H1 (cell line): ENCODE measurements around the gene ARID1B. TPM values are rescaled to one million over a fixed set of nuclear protein-coding genes. Genes with fewer than 3 reads are reported as not detected.

ENCODE experiments used
- CTCF ChIA-PET: fragments of 300-600 bp; sonication (Branson Sonifier 250); formaldehyde crosslinking; loops from one replicate; lab custom pipeline; 2021; ENCODE audit not compliant: partially characterized antibody; lab: Charles Lee
- POLR2A ChIA-PET: fragments of 300-600 bp; sonication (Branson Sonifier 250); formaldehyde crosslinking; loops from one replicate; lab custom pipeline; 2021; ENCODE audit warnings: inconsistent platforms; ENCODE audit not compliant: partially characterized antibody; lab: Charles Lee
- DNase-seq, 2 experiments: peaks; one replicate each; pipeline versions ENCODE4 v3.0.0 to v3.0.0-alpha.2; 2010 to 2022; ENCODE audit warnings: low spot score in 2 of 2, low read depth in 1 of 2, mixed read lengths in 1 of 2
- FAIRE-seq: peaks from 2 replicates; lab custom pipeline; 2011; peaks lifted over from hg19 to GRCh38; lab: Jason Lieb, UNC
- H2AFZ ChIP-seq: 2 replicates; pipeline ENCODE4 v1.8.1; 2012; ENCODE audit warnings: low read length, inconsistent platforms
- H2AK5ac ChIP-seq: 2 replicates; pipeline ENCODE4 v1.6.1; 2013; ENCODE audit warnings: low read depth, low read length
- H2BK120ac ChIP-seq: replicated peaks from 2 replicates; pipeline ENCODE3; 2013; ENCODE audit warnings: low read depth, low read length, inconsistent platforms
- H2BK12ac ChIP-seq: 2 replicates; pipeline ENCODE4 v1.6.1; 2013; ENCODE audit warnings: low read depth, low read length
- H2BK15ac ChIP-seq: 2 replicates; pipeline ENCODE4 v1.6.1; 2013; ENCODE audit warnings: low read length
- H2BK20ac ChIP-seq: 2 replicates; pipeline ENCODE4 v1.6.1; 2013; ENCODE audit warnings: low read length
- H2BK5ac ChIP-seq: 2 replicates; pipeline ENCODE4 v1.6.1; 2013; ENCODE audit warnings: low read depth, low read length
- H3K14ac ChIP-seq: 2 replicates; pipeline ENCODE4 v1.6.1; 2013; ENCODE audit warnings: inconsistent platforms; ENCODE audit not compliant: insufficient read length
- H3K18ac ChIP-seq: 2 replicates; pipeline ENCODE4 v1.6.1; 2013; ENCODE audit warnings: low read length; ENCODE audit errors: extremely low read depth
- H3K23ac ChIP-seq: 2 replicates; pipeline ENCODE4 v1.6.1; 2013; ENCODE audit warnings: inconsistent platforms; ENCODE audit not compliant: insufficient read length
- H3K23me2 ChIP-seq: 2 replicates; pipeline ENCODE4 v1.6.1; 2013; ENCODE audit warnings: low read depth, low read length
- H3K27ac ChIP-seq: 2 replicates; pipeline ENCODE4 v1.6.1; 2011; ENCODE audit warnings: low read depth, low read length, inconsistent platforms
- H3K27me3 ChIP-seq, 4 experiments: replicated peaks in 1 of 4; 1 replicate in 1 of 4; 2 replicates in 3 of 4; pipeline versions ENCODE4 v1.6.1 to v1.8.1; 2011 to 2013; ENCODE audit warnings: low read length in 3 of 4, mild to moderate bottlenecking in 3 of 4, inconsistent platforms in 2 of 4, mixed read lengths in 2 of 4, moderate library complexity in 1 of 4; ENCODE audit not compliant: control insufficient read depth in 3 of 4, insufficient read depth in 3 of 4; ENCODE audit errors: extremely low read depth in 1 of 4
- H3K36me3 ChIP-seq, 4 experiments: 2 replicates each; pipeline versions ENCODE4 v1.6.1 to v1.8.1; 2011 to 2013; ENCODE audit warnings: mild to moderate bottlenecking in 4 of 4, low read length in 3 of 4, moderate library complexity in 2 of 4, control low read depth in 1 of 4, inconsistent platforms in 1 of 4; ENCODE audit not compliant: insufficient read depth in 4 of 4, control insufficient read depth in 2 of 4
- H3K4ac ChIP-seq: replicated peaks from 2 replicates; pipeline ENCODE3; 2013; ENCODE audit warnings: low read length, low read depth, mixed read lengths, inconsistent platforms; ENCODE audit not compliant: insufficient read length
- H3K4me1 ChIP-seq, 4 experiments: replicated peaks in 1 of 4; 1 replicate in 1 of 4; 2 replicates in 3 of 4; pipeline versions ENCODE4 v1.6.1 to v1.8.1; 2011 to 2013; ENCODE audit warnings: low read length in 3 of 4, inconsistent platforms in 2 of 4, mixed read lengths in 1 of 4; ENCODE audit not compliant: insufficient read depth in 4 of 4, control insufficient read depth in 3 of 4
- H3K4me2 ChIP-seq, 2 experiments: 2 replicates each; pipeline versions ENCODE4 v1.6.1 to v1.8.1; 2011 to 2013; ENCODE audit warnings: low read depth in 2 of 2, low read length in 2 of 2, control low read depth in 1 of 2, inconsistent platforms in 1 of 2, mild to moderate bottlenecking in 1 of 2; ENCODE audit not compliant: insufficient read depth in 1 of 2
- H3K4me3 ChIP-seq, 4 experiments: fragments of 200-600, 300-600 bp in 1 of 4; sonication (generic), shearing (Covaris generic), sonication (Bioruptor Twin) in 1 of 4; 2 replicates each; pipeline versions ENCODE4 v1.5.1 to v1.8.1; 2011 to 2016; ENCODE audit warnings: low read length in 4 of 4, low read depth in 3 of 4, control low read depth in 2 of 4, inconsistent platforms in 2 of 4, mild to moderate bottlenecking in 2 of 4, mixed read lengths in 1 of 4, moderate library complexity in 1 of 4; ENCODE audit not compliant: insufficient read depth in 2 of 4; ENCODE audit errors: extremely low read depth in 1 of 4
- H3K56ac ChIP-seq: replicated peaks from 2 replicates; pipeline ENCODE3; 2013; ENCODE audit warnings: low read depth, mild to moderate bottlenecking, mixed read lengths, low read length, inconsistent platforms; ENCODE audit not compliant: insufficient read length
- H3K79me1 ChIP-seq: 2 replicates; pipeline ENCODE4 v1.6.1; 2013; ENCODE audit warnings: low read depth, low read length, control low read depth
- H3K79me2 ChIP-seq, 2 experiments: 2 replicates each; pipeline versions ENCODE4 v1.6.1 to v1.8.1; 2012 to 2013; ENCODE audit warnings: low read length in 2 of 2, mild to moderate bottlenecking in 2 of 2, inconsistent platforms in 1 of 2; ENCODE audit not compliant: insufficient read depth in 2 of 2, control insufficient read depth in 1 of 2
- H3K9ac ChIP-seq, 4 experiments: replicated peaks in 1 of 4; 1 replicate in 1 of 4; 2 replicates in 3 of 4; pipeline versions ENCODE4 v1.6.1 to v1.8.1; 2011 to 2013; ENCODE audit warnings: low read depth in 3 of 4, low read length in 3 of 4, control low read depth in 2 of 4, mild to moderate bottlenecking in 2 of 4, moderate library complexity in 2 of 4, inconsistent platforms in 1 of 4; ENCODE audit errors: extremely low read depth in 1 of 4
- H3K9me3 ChIP-seq, 2 experiments: 2 replicates each; pipeline versions ENCODE4 v1.6.1 to v1.8.1; 2012 to 2013; ENCODE audit warnings: mild to moderate bottlenecking in 2 of 2, moderate library complexity in 2 of 2, control low read depth in 1 of 2, inconsistent platforms in 1 of 2, low read depth in 1 of 2, low read length in 1 of 2, mixed read lengths in 1 of 2; ENCODE audit not compliant: insufficient read depth in 2 of 2
- H4K20me1 ChIP-seq, 2 experiments: replicated peaks in 1 of 2; 2 replicates each; pipeline versions ENCODE3 to v1.8.1; 2011 to 2013; ENCODE audit warnings: inconsistent platforms in 2 of 2, low read length in 2 of 2, mild to moderate bottlenecking in 1 of 2; ENCODE audit not compliant: insufficient read depth in 2 of 2, control insufficient read depth in 1 of 2
- H4K5ac ChIP-seq: 2 replicates; pipeline ENCODE4 v1.6.1; 2013; ENCODE audit warnings: low read length, low read depth, mixed read lengths, inconsistent platforms; ENCODE audit not compliant: insufficient read length
- H4K8ac ChIP-seq: 2 replicates; pipeline ENCODE4 v1.8.0; 2013; ENCODE audit warnings: mild to moderate bottlenecking, moderate library complexity, low read length, inconsistent platforms; ENCODE audit not compliant: insufficient read depth; ENCODE audit errors: extremely low read depth
- H4K91ac ChIP-seq: replicated peaks from 2 replicates; pipeline ENCODE3; 2013; ENCODE audit warnings: low read length, mixed read lengths, inconsistent platforms; ENCODE audit not compliant: insufficient read length
- BCL11A ChIP-seq, 2 experiments: IDR thresholded peaks; one replicate each; pipeline ENCODE4 v1.6.1; 2011; ENCODE audit warnings: low read depth in 2 of 2, low read length in 2 of 2, mild to moderate bottlenecking in 2 of 2
- CTBP2 ChIP-seq: IDR thresholded peaks from 2 replicates; pipeline ENCODE4 v1.7.0; 2011; ENCODE audit warnings: borderline replicate concordance, mild to moderate bottlenecking, moderate library complexity, mixed read lengths, low read length; ENCODE audit not compliant: insufficient read depth, insufficient read length
- EP300 ChIP-seq, 2 experiments: IDR thresholded peaks; 1 replicate in 1 of 2; 2 replicates in 1 of 2; pipeline ENCODE4 v1.6.1; 2011 to 2012; ENCODE audit warnings: low read depth in 2 of 2, low read length in 2 of 2, mild to moderate bottlenecking in 2 of 2, borderline replicate concordance in 1 of 2, inconsistent platforms in 1 of 2, moderate library complexity in 1 of 2
- EZH2 ChIP-seq: fragments of 200-600 bp; sonication (generic); IDR thresholded peaks from 2 replicates; pipeline ENCODE4 v1.7.1; 2012; ENCODE audit warnings: low read depth, mild to moderate bottlenecking, moderate library complexity, low read length, inconsistent platforms; ENCODE audit not compliant: severe bottlenecking
- FOSL1 ChIP-seq: IDR thresholded peaks from 2 replicates; pipeline ENCODE4 v1.6.1; 2011; ENCODE audit warnings: mild to moderate bottlenecking, low read depth, low read length, moderate library complexity; ENCODE audit not compliant: insufficient read depth
- NRF1 ChIP-seq: IDR thresholded peaks from 2 replicates; pipeline ENCODE4 v1.6.1; 2011; ENCODE audit warnings: mild to moderate bottlenecking, low read depth, low read length, improper control_type of control experiment
- RAD21 ChIP-seq, 2 experiments: IDR thresholded peaks in 1 of 2; conservative IDR thresholded peaks in 1 of 2; 2 replicates each; pipeline ENCODE4 v1.6.1; 2011; ENCODE audit warnings: low read depth in 2 of 2, low read length in 2 of 2, improper control_type of control experiment in 1 of 2, inconsistent platforms in 1 of 2, mild to moderate bottlenecking in 1 of 2, moderate library complexity in 1 of 2
- RXRA ChIP-seq: IDR thresholded peaks from 2 replicates; pipeline ENCODE4 v1.6.1; 2011; ENCODE audit warnings: low read depth, mild to moderate bottlenecking, low read length, moderate library complexity; ENCODE audit not compliant: insufficient read depth
- SUZ12 ChIP-seq: fragments of 200-600 bp; sonication (generic); IDR thresholded peaks from 2 replicates; pipeline ENCODE4 v1.6.1; 2012; ENCODE audit warnings: mild to moderate bottlenecking, inconsistent platforms, low read length, moderate library complexity, mixed read lengths
- TAF1 ChIP-seq: IDR thresholded peaks from 2 replicates; pipeline ENCODE4 v1.6.1; 2011; ENCODE audit warnings: mild to moderate bottlenecking, low read depth, low read length
- YY1 ChIP-seq: IDR thresholded peaks from 2 replicates; pipeline ENCODE4 v1.6.1; 2011; ENCODE audit warnings: low read depth, mild to moderate bottlenecking, low read length
- WGBS, 2 experiments: shearing (Covaris generic) in 1 of 2; methylation state at CpG; one replicate each; pipeline versions ENCODE4 v1.1.6 to v1.1.7; 2013 to 2015; ENCODE audit warnings: low lambda C conversion rate in 2 of 2, mixed read lengths in 2 of 2, inconsistent platforms in 1 of 2, low coverage in 1 of 2, missing lambda C conversion rate in 1 of 2; ENCODE audit not compliant: insufficient replicate concordance in 2 of 2, insufficient coverage in 1 of 2, insufficient read length in 1 of 2; ENCODE audit errors: extremely low coverage in 1 of 2, missing lambda C conversion rate in 1 of 2; 5-methylcytosine and 5-hydroxymethylcytosine counted together
- polyA plus RNA-seq, 7 experiments: library from polyadenylated mRNA; depleted of rRNA in 3 of 7; stranded (reverse) in 5 of 7; unstranded in 2 of 7; fragments of >200 nt in 5 of 7; fragments of 200-250 nt in 2 of 7; gene quantifications; 1 replicate in 5 of 7; 2 replicates in 1 of 7; 4 replicates in 1 of 7; pipeline versions ENCODE4 v1.2.1 to v1.2.3, GENCODE V29; 2011 to 2013; ENCODE audit warnings: missing spikeins in 2 of 7, mixed read lengths in 2 of 7
- total RNA-seq: library from RNA; stranded (reverse); fragmentation: NEBNext Ultra II Directional; extraction: Animal tissue kit (Norgen Biotek cat#: 25700); gene quantifications from 2 replicates; pipeline ENCODE4 v1.2.1, GENCODE V29; 2021

The ARID1B gene
- total and polyA plus RNA-seq, 2 of the 8 experiments (the other 6 are each of a cell fraction or from before 2014, with no cell fraction given), result 24.3 to 70.3 TPM

- H2AK5ac ChIP-seq, result no peak overlapping the region
- no peak overlapping the region for H2BK120ac ChIP-seq
- H2AFZ ChIP-seq, result no peak overlapping the region
- FAIRE-seq (no peak), DNase-seq (no peak)
- H3K79me1 ChIP-seq, result no peaks in the 10 kb centered on the region
- peaks cover under 1 to 15% (median 11%) of the 10 kb centered on the region in 4 experiments; a peak in 6 of 7 replicates for H3K4me1 ChIP-seq
- H3K79me2 ChIP-seq, result peaks cover 0 to 74% of the 10 kb centered on the region in 2 experiments; a peak in 2 of 4 replicates
- no peak overlapping the region for H3K56ac ChIP-seq
- H4K8ac ChIP-seq, result no peak overlapping the region
- WGBS, 2 experiments, result 86% methylated on average over 7 of the region's 7 CpGs; no CpG with 5 or more reads in 1 of the 2 experiments
- H3K27me3 ChIP-seq, result no peaks in the 10 kb centered on the region
- no peak overlapping the region for H3K9ac ChIP-seq
- H2BK12ac ChIP-seq, result no peak overlapping the region
- H3K9me3 ChIP-seq, result no peaks in the 10 kb centered on the region
- H3K23me2 ChIP-seq, result no peaks in the 10 kb centered on the region
- ChIA-PET CTCF (interaction anchor here (0.8 to 1.6 kb wide), 3 partner anchors 23 to 70 kb away, joined by 3 to 6 read pairs (median 4); no protein-coding TSS in a partner anchor), POLR2A (interaction anchor here (3.5 kb wide), 1 partner anchor 21 kb away, joined by 15 read pairs; no protein-coding TSS in a partner anchor)
- no peak overlapping the region for H3K4me2 ChIP-seq
- no peak overlapping the region for H4K5ac ChIP-seq
- no peak overlapping the region for H2BK20ac ChIP-seq
- no peak overlapping the region for H4K91ac ChIP-seq
- no peak overlapping the region for H3K27ac ChIP-seq
- H3K36me3 ChIP-seq, result no peaks in the 10 kb centered on the region
- no peak overlapping the region for H3K4ac ChIP-seq
- H4K20me1 ChIP-seq, result peaks cover 0 to 2% of the 10 kb centered on the region in 2 experiments
- H3K4me3 ChIP-seq, result no peak overlapping the region
- H2BK15ac ChIP-seq, result no peak overlapping the region
- no peak overlapping the region for H3K23ac ChIP-seq
- no peak overlapping the region for H3K18ac ChIP-seq
- H2BK5ac ChIP-seq, result no peak overlapping the region
- H3K14ac ChIP-seq, result no peak overlapping the region
- TF ChIP-seq NRF1 (no peak), TAF1 (no peak), SUZ12 (no peak), FOSL1 (no peak), RXRA (no peak), BCL11A (IDR thresholded peaks at IDR 0.05; ENCODE audit: low read depth in 2 of 2, low read length in 2 of 2) (no peak), EZH2 (no peak), CTBP2 (no peak), RAD21 (IDR thresholded peaks at IDR 0.05 in 1 of 2, conservative IDR thresholded peaks at IDR 0.05 in 1 of 2; ENCODE audit: low read depth in 2 of 2, low read length in 2 of 2) (no peak), EP300 (IDR thresholded peaks at IDR 0.05; ENCODE audit: borderline replicate concordance in 1 of 2, low read depth in 2 of 2, low read length in 2 of 2) (no peak), YY1 (no peak)
These were observed 291.6 kb downstream of the ARID1B start for GRCh38 chr6:157068691-157069324.
